HepG2 (cell line): ENCODE data around the gene PRKCZ. TPM values are rescaled to one million over a fixed set of nuclear protein-coding genes. Genes with fewer than 3 reads are reported as not detected.

Source experiments
- AGO1 ChIP-seq: fragments of 200-400 bp; formaldehyde crosslinking; IDR thresholded peaks from 2 replicates; pipeline ENCODE4 v1.6.1; 2017; ENCODE audit warnings: mild to moderate bottlenecking, low read depth, low read length, moderate library complexity; ENCODE audit not compliant: poor library complexity, severe bottlenecking
- ASH2L ChIP-seq: fragments of 300-600, 200-600 bp; sonication (generic); IDR thresholded peaks from 2 replicates; pipeline ENCODE4 v1.7.0; 2017; ENCODE audit warnings: low read depth, mild to moderate bottlenecking, moderate library complexity, mixed read lengths, low read length; ENCODE audit not compliant: insufficient read length
- CBX2 ChIP-seq, 2 experiments: fragments of 200-600 bp in 1 of 2; sonication (generic); formaldehyde crosslinking in 1 of 2; IDR thresholded peaks; 2 replicates each; pipeline versions ENCODE4 v1.7.0 to v1.8.1; 2018 to 2022; ENCODE audit warnings: low read depth in 2 of 2, low read length in 1 of 2, mild to moderate bottlenecking in 1 of 2, missing genetic modification reagents in 1 of 2
- CHD4 ChIP-seq: fragments of 200-600 bp; sonication (generic); IDR thresholded peaks from 2 replicates; pipeline ENCODE4 v1.7.0; 2017; ENCODE audit warnings: mild to moderate bottlenecking, low read length, borderline replicate concordance
- EEA1 ChIP-seq: sonication (generic); formaldehyde crosslinking; IDR thresholded peaks from 2 replicates; pipeline ENCODE4 v1.5.1; 2020; ENCODE audit warnings: mild to moderate bottlenecking, missing genetic modification reagents, borderline replicate concordance
- ESRRA ChIP-seq: sonication (generic); formaldehyde crosslinking; IDR thresholded peaks from 2 replicates; pipeline ENCODE4 v1.5.1; 2020; ENCODE audit warnings: mild to moderate bottlenecking, low read depth, missing genetic modification reagents
- FOXK2 ChIP-seq: fragments of 450-650 bp; IDR thresholded peaks from 2 replicates; pipeline ENCODE4 v1.6.1; 2016
- KLF12 ChIP-seq: sonication (generic); formaldehyde crosslinking; IDR thresholded peaks from 2 replicates; pipeline ENCODE4 v1.4.0; 2020; ENCODE audit warnings: missing genetic modification reagents, borderline replicate concordance
- NCOA1 ChIP-seq: sonication (generic); formaldehyde crosslinking; IDR thresholded peaks from 2 replicates; pipeline ENCODE4 v1.9.0; 2021; ENCODE audit warnings: missing genetic modification reagents
- NR0B2 ChIP-seq: sonication (generic); formaldehyde crosslinking; IDR thresholded peaks from 2 replicates; pipeline ENCODE4 v1.4.0; 2020; ENCODE audit warnings: mild to moderate bottlenecking, missing genetic modification reagents
- POLR2G ChIP-seq: fragments of 200-400 bp; formaldehyde crosslinking; IDR thresholded peaks from 2 replicates; pipeline ENCODE4 v1.6.1; 2018; ENCODE audit warnings: mild to moderate bottlenecking, low read depth, low read length, moderate library complexity
- RBM22 ChIP-seq: fragments of 200-400 bp; formaldehyde crosslinking; optimal IDR thresholded peaks from 2 replicates; pipeline ENCODE3; 2017; ENCODE audit warnings: mild to moderate bottlenecking, low read length, moderate library complexity
- RXRB ChIP-seq: IDR thresholded peaks from 2 replicates; pipeline ENCODE4 v1.6.1; 2016; ENCODE audit warnings: borderline replicate concordance, missing genetic modification reagents, missing compliant biosample characterization
- SP140L ChIP-seq: sonication (generic); formaldehyde crosslinking; IDR thresholded peaks from 2 replicates; pipeline ENCODE4 v1.4.0; 2020; ENCODE audit warnings: missing genetic modification reagents, borderline replicate concordance
- TBL1XR1 ChIP-seq: fragments of 150-350 bp; IDR thresholded peaks from 2 replicates; pipeline ENCODE4 v1.6.1; 2014; ENCODE audit warnings: borderline replicate concordance, low read length; ENCODE audit not compliant: partially characterized antibody
- TEAD2 ChIP-seq: sonication (generic); formaldehyde crosslinking; IDR thresholded peaks from 2 replicates; pipeline ENCODE4 v1.9.0; 2021; ENCODE audit warnings: missing genetic modification reagents
- ZEB1 ChIP-seq: IDR thresholded peaks from 2 replicates; pipeline ENCODE4 v1.6.1; 2012; ENCODE audit warnings: mild to moderate bottlenecking, low read depth, inconsistent platforms; ENCODE audit not compliant: insufficient replicate concordance
- ZFP62 ChIP-seq: sonication (generic); formaldehyde crosslinking; IDR thresholded peaks from 2 replicates; pipeline ENCODE4 v1.4.0; 2020; ENCODE audit warnings: missing genetic modification reagents
- ZNF3 ChIP-seq: IDR thresholded peaks from 2 replicates; pipeline ENCODE4 v1.7.0; 2017; ENCODE audit warnings: inconsistent platforms
- ZNF33B ChIP-seq: sonication (generic); formaldehyde crosslinking; IDR thresholded peaks from 2 replicates; pipeline ENCODE4 v1.5.1; 2020; ENCODE audit warnings: mild to moderate bottlenecking, missing genetic modification reagents
- ZNF496 ChIP-seq: sonication (generic); formaldehyde crosslinking; IDR thresholded peaks from 2 replicates; pipeline ENCODE4 v1.8.1; 2023; ENCODE audit warnings: mild to moderate bottlenecking, moderate library complexity, missing genetic modification reagents; ENCODE audit not compliant: insufficient replicate concordance
- ZNF567 ChIP-seq: sonication (generic); formaldehyde crosslinking; IDR thresholded peaks from 2 replicates; pipeline ENCODE4 v1.8.1; 2023; ENCODE audit warnings: mild to moderate bottlenecking, missing genetic modification reagents, borderline replicate concordance
- ZNF672 ChIP-seq: sonication (generic); formaldehyde crosslinking; IDR thresholded peaks from 2 replicates; pipeline ENCODE4 v1.8.1; 2022; ENCODE audit warnings: missing genetic modification reagents
- polyA plus RNA-seq, 8 experiments: library from polyadenylated mRNA; depleted of rRNA in 3 of 8; stranded (reverse) in 7 of 8; unstranded in 1 of 8; fragments of >200 nt; fragmentation: Illumina TruSeq in 4 of 8; extraction: Trizol in 4 of 8; gene quantifications; 2 replicates each; pipeline versions ENCODE4 v1.2.1 to v1.2.3, GENCODE V29; 2011 to 2016; ENCODE audit warnings: low read depth in 4 of 8, missing spikeins in 1 of 8, mixed read lengths in 1 of 8; ENCODE audit not compliant: insufficient read depth in 1 of 8
- total RNA-seq, 5 experiments: library from RNA; depleted of rRNA; stranded (reverse); fragments of >200 nt; fragmentation: Illumina TruSeq; extraction: Trizol; gene quantifications; 2 replicates each; pipeline ENCODE4 v1.2.3, GENCODE V29; 2016; ENCODE audit warnings: low read depth in 1 of 5
- TF ChIP-seq, protein P1 (sequence below): sonication (generic); formaldehyde crosslinking; IDR thresholded peaks from 2 replicates; pipeline ENCODE4 v1.4.0; 2020; ENCODE audit warnings: missing genetic modification reagents, mild to moderate bottlenecking, borderline replicate concordance
- TF ChIP-seq, protein P2 (sequence below): sonication (generic); formaldehyde crosslinking; IDR thresholded peaks from 2 replicates; pipeline ENCODE4 v1.4.0; 2020; ENCODE audit warnings: missing genetic modification reagents

PRKCZ gene
- total and polyA plus RNA-seq, 2 of the 13 experiments (the other 11 are each of a cell fraction or from before 2014, with no cell fraction given): 34.7 to 85.2 TPM

DNA sequence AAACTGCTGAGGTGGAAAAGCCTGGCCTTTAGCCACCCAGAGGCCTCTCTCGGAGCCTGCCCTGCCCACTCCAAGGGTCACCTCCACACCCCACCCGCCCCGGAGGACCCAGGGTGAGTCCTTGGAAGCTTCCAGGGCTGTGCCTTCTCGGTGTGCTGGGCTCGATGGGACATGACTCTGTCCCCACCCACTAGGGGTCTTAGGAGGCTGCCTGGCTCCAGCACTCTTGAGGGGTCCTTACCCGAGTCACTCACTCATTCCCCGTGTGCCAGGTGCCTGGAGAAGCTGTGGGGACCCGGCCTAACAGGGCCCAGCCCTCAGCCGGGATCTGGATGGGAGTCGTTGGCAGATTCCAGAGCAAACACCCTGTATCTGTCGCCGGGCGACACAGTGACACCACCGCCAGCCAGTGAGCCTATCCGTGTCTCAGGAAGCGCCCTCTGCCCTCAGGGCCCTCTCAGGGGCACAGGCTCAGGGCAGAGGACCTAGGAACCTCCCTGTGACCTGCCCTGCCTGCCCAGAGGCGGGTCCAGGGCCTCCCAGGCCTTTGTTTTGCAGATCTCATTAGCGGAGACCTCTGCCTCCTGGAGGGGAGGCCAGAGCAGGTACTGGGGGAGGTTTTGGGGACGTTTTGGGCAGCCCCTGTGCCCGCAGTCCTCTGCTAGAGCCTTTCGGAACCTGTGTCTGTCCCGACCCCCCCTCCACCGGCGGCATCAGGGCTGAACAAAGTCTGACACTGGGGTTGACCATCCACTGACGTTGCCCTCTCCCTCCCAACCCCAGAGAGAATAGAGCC, 3.1 kb upstream of the PRKCZ start (continued):
- TF ChIP-seq CBX2 (IDR thresholded peaks at IDR 0.05; ENCODE audit: low read depth, low read length): no peak
- no peak for TF ChIP-seq CBX2 (CRISPR knock-in tag; IDR thresholded peaks at IDR 0.05; ENCODE audit: low read depth)
- TF ChIP-seq, protein P1, sequence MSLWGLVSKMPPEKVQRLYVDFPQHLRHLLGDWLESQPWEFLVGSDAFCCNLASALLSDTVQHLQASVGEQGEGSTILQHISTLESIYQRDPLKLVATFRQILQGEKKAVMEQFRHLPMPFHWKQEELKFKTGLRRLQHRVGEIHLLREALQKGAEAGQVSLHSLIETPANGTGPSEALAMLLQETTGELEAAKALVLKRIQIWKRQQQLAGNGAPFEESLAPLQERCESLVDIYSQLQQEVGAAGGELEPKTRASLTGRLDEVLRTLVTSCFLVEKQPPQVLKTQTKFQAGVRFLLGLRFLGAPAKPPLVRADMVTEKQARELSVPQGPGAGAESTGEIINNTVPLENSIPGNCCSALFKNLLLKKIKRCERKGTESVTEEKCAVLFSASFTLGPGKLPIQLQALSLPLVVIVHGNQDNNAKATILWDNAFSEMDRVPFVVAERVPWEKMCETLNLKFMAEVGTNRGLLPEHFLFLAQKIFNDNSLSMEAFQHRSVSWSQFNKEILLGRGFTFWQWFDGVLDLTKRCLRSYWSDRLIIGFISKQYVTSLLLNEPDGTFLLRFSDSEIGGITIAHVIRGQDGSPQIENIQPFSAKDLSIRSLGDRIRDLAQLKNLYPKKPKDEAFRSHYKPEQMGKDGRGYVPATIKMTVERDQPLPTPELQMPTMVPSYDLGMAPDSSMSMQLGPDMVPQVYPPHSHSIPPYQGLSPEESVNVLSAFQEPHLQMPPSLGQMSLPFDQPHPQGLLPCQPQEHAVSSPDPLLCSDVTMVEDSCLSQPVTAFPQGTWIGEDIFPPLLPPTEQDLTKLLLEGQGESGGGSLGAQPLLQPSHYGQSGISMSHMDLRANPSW (CRISPR knock-in tag): no peak
- no peak for TF ChIP-seq CHD4
- no peak for TF ChIP-seq ZFP62 (CRISPR knock-in tag)
- peak; percentile 51 for TF ChIP-seq ASH2L
- TF ChIP-seq SP140L (CRISPR knock-in tag): no peak
- TF ChIP-seq ESRRA (CRISPR knock-in tag): no peak; the same call in 1 of the 2 replicates
- TF ChIP-seq POLR2G: peak; percentile 67
- no peak for TF ChIP-seq ZNF33B (CRISPR knock-in tag)
- no peak for TF ChIP-seq ZNF496 (CRISPR knock-in tag)
- TF ChIP-seq, protein P2, sequence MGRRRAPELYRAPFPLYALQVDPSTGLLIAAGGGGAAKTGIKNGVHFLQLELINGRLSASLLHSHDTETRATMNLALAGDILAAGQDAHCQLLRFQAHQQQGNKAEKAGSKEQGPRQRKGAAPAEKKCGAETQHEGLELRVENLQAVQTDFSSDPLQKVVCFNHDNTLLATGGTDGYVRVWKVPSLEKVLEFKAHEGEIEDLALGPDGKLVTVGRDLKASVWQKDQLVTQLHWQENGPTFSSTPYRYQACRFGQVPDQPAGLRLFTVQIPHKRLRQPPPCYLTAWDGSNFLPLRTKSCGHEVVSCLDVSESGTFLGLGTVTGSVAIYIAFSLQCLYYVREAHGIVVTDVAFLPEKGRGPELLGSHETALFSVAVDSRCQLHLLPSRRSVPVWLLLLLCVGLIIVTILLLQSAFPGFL: no peak
- TF ChIP-seq ZNF567 (CRISPR knock-in tag): peak; percentile 26; the same call in 1 of the 2 replicates
- peak; percentile 47; the same call in 1 of the 2 replicates for TF ChIP-seq RXRB (CRISPR knock-in tag)
- TF ChIP-seq EEA1: no peak
- no peak for TF ChIP-seq FOXK2
- peak; percentile 28 for TF ChIP-seq ZEB1
- TF ChIP-seq NCOA1 (CRISPR knock-in tag): no peak
- TF ChIP-seq KLF12 (CRISPR knock-in tag): no peak
- TF ChIP-seq RBM22: no peak
- TF ChIP-seq AGO1: peak; percentile 23
- no peak for TF ChIP-seq ZNF672
- no peak for TF ChIP-seq NR0B2
- no peak for TF ChIP-seq TBL1XR1
- TF ChIP-seq TEAD2 (CRISPR knock-in tag): no peak
- no peak for TF ChIP-seq ZNF3 (CRISPR knock-in tag)
